Measurements from ENCODE around the gene SHANK1. TPM values are rescaled to one million over a fixed set of nuclear protein-coding genes. Genes with fewer than 3 reads are reported as not detected.

The SHANK1 gene
- total RNA-seq, 1 experiment from 2014 or later = 0.47 TPM

DNA sequence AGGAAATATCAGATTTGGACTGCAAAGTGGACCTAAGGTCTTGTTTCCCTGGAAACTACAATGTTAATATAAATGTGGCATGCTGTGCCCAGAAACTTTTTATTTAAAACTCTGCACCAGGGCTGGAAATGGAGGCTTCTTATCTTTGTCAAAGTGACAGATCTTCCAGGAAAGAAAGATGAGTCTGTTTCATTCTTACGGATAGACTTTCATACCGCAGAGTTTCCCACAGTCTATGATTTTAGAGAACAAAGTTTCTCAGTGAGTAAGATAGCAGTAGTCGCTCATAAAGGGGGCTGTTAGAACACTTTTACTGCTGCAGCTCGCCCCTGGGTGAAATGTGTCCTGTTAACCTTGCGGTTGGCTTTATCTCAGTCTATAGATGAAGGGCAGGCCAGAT is 10.3 kb upstream of the SHANK1 start:
- Histone ChIP-seq H3K27ac (ENCODE audit: low read length) (no peak overlapping the region), H3K4me2 (ENCODE audit: low read length) (no peak overlapping the region), H3K9ac (ENCODE audit: low read length) (no peak overlapping the region), H3K36me3 (ENCODE audit: low read depth, low read length) (no peaks in the 10 kb centered on the region), H3K9me3 (ENCODE audit: low read length) (no peaks in the 10 kb centered on the region), H3K79me2 (ENCODE audit: low read length) (peaks cover 11% of the 10 kb centered on the region), H3K4me3 (ENCODE audit: low read length) (no peak overlapping the region), H3K4me1 (ENCODE audit: insufficient read depth, low read length) (peaks cover 9% of the 10 kb centered on the region), H3K9me2 (replicated peaks; ENCODE audit: low read length) (no peaks in the 10 kb centered on the region), H2AFZ (ENCODE audit: low read length) (no peak overlapping the region), H4K20me1 (ENCODE audit: low read length) (no peaks in the 10 kb centered on the region), H3K27me3 (ENCODE audit: low read length) (peaks cover 24% of the 10 kb centered on the region), H3F3A (ENCODE audit: low read length, unreplicated experiment) (no peaks in the 10 kb centered on the region)
- no peak for ATAC-seq
- POLR2A ChIA-PET (ENCODE audit: unreplicated experiment) = interaction anchor here (0.7 kb wide), 1 partner anchor 56 kb away, joined by 7 read pairs; no protein-coding TSS in a partner anchor
- no TSS peak for BruUV-seq (replicated peaks)
- DNase-seq = no peak
- TF ChIP-seq EZH2 (IDR thresholded peaks at IDR 0.05; ENCODE audit: low read length, unreplicated experiment) (no peak), CTCF (conservative IDR thresholded peaks at IDR 0.05; ENCODE audit: low read depth, low read length) (no peak), EZH2phosphoT487 (IDR thresholded peaks at IDR 0.05; ENCODE audit: borderline replicate concordance, low read length) (no peak)
- intact Hi-C loops (cut with micrococcal nuclease) = no loop called here
- CTCF ChIA-PET = interaction anchor here (0.5 to 0.6 kb wide), 2 partner anchors 24 to 54 kb away, joined by 3 to 5 read pairs; no protein-coding TSS in a partner anchor

DNA sequence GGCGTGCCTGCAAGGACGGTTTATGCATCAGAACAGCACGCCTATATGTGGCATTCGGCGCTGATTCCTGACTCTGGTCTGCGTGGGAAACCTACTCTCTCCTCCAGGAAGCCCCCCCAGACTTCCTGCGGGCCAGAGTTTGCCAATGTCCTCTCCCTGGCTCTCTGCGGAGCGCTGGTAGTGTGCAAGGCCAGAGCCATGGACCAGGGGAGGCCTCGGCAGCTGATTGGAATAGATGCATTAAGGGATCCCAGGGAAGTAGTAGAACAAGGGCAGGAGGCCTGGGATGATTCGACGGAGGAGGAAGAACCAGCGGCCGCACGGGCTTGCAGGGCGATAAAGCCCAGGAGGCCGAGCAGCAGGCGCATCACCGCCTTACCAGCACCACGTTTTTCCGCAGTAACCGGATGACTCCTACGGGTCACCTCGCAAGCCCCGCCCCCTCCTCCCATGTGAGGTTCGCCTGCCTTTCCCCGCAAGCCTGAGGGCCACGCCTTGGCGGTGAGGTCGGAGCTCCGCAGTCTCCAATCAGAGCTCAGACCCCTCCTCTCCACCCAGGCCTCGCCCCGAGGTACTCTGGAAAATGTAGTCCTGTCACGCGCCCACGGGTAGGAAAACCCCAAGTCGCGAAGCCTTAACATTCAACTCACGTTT is 8.6 kb upstream of the SHANK1 start:
- ChIA-PET POLR2A (ENCODE audit: unreplicated experiment) (no interaction called here), CTCF (no interaction called here)
- no peak overlapping the region for H3K9ac ChIP-seq (ENCODE audit: low read length)
- no peak for TF ChIP-seq EZH2phosphoT487 (IDR thresholded peaks at IDR 0.05; ENCODE audit: borderline replicate concordance, low read length)
- TF ChIP-seq EZH2 (IDR thresholded peaks at IDR 0.05; ENCODE audit: low read length, unreplicated experiment) = no peak
- no peak for TF ChIP-seq CTCF (conservative IDR thresholded peaks at IDR 0.05; ENCODE audit: low read depth, low read length)
- H2AFZ ChIP-seq (ENCODE audit: low read length) = no peak overlapping the region
- no peak overlapping the region for H3K4me2 ChIP-seq (ENCODE audit: low read length)
- DNase-seq (no peak), ATAC-seq (no peak)
- H3K9me3 ChIP-seq (ENCODE audit: low read length) = no peaks in the 10 kb centered on the region
- intact Hi-C loops (cut with micrococcal nuclease) = no loop called here
- peaks cover 9% of the 10 kb centered on the region; the same call in 1 of the 2 replicates for H3K27me3 ChIP-seq (ENCODE audit: low read length)
- H4K20me1 ChIP-seq (ENCODE audit: low read length) = no peaks in the 10 kb centered on the region
- peaks cover 13% of the 10 kb centered on the region for H3K4me1 ChIP-seq (ENCODE audit: insufficient read depth, low read length)
- H3K27ac ChIP-seq (ENCODE audit: low read length) = no peak overlapping the region
- H3K4me3 ChIP-seq (ENCODE audit: low read length) = no peak overlapping the region
- H3K9me2 ChIP-seq (replicated peaks; ENCODE audit: low read length) = no peaks in the 10 kb centered on the region
- no peaks in the 10 kb centered on the region for H3F3A ChIP-seq (ENCODE audit: low read length, unreplicated experiment)
- peaks cover 11% of the 10 kb centered on the region for H3K79me2 ChIP-seq (ENCODE audit: low read length)
- BruUV-seq (replicated peaks) = no TSS peak
- no peaks in the 10 kb centered on the region for H3K36me3 ChIP-seq (ENCODE audit: low read depth, low read length)

DNA sequence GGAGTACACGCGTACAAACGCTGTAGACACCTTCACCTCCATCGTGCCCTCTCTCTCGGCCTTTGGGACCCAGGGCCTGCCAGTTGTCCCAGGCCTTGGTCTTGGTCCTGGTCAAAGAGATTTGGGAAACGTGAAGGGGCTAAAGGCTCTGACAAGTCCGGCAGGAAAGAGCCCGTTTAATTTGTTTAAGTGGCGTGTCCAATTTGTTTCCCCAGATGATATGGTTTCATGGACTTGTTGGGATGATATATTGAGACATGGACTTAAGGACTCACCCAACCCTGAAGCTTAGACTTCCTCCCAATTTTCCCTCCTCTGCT is 6.3 kb upstream of the SHANK1 start:
- H3K27ac ChIP-seq (ENCODE audit: low read length) = no peak overlapping the region
- H3K9me3 ChIP-seq (ENCODE audit: low read length) = no peaks in the 10 kb centered on the region
- no peaks in the 10 kb centered on the region for H3K9me2 ChIP-seq (replicated peaks; ENCODE audit: low read length)
- H3K79me2 ChIP-seq (ENCODE audit: low read length) = peaks cover 11% of the 10 kb centered on the region
- peaks cover 13% of the 10 kb centered on the region for H3K4me1 ChIP-seq (ENCODE audit: insufficient read depth, low read length)
- ATAC-seq (no peak), DNase-seq (no peak)
- no peaks in the 10 kb centered on the region for H3K36me3 ChIP-seq (ENCODE audit: low read depth, low read length)
- H3K4me2 ChIP-seq (ENCODE audit: low read length) = peak overlapping the region; percentile 96
- peak overlapping the region; percentile 87 for H3K9ac ChIP-seq (ENCODE audit: low read length)
- ChIA-PET POLR2A (ENCODE audit: unreplicated experiment) (no interaction called here), CTCF (interaction anchor here (0.6 kb wide), 1 partner anchor 188 kb away, joined by 3 read pairs; no protein-coding TSS in a partner anchor)
- TSS peak; percentile 65 for BruUV-seq (replicated peaks)
- no peaks in the 10 kb centered on the region for H3F3A ChIP-seq (ENCODE audit: low read length, unreplicated experiment)
- H4K20me1 ChIP-seq (ENCODE audit: low read length) = no peaks in the 10 kb centered on the region
- intact Hi-C loops (cut with micrococcal nuclease) = no loop called here
- TF ChIP-seq EZH2phosphoT487 (IDR thresholded peaks at IDR 0.05; ENCODE audit: borderline replicate concordance, low read length) (no peak), CTCF (conservative IDR thresholded peaks at IDR 0.05; ENCODE audit: low read depth, low read length) (no peak), EZH2 (IDR thresholded peaks at IDR 0.05; ENCODE audit: low read length, unreplicated experiment) (no peak)
- peak overlapping the region; percentile 75 for H3K4me3 ChIP-seq (ENCODE audit: low read length)
- no peaks in the 10 kb centered on the region for H3K27me3 ChIP-seq (ENCODE audit: low read length)
- 0 out of 2 replicates have a peak overlapping the region, but pooled peaks have one; percentile 80 for H2AFZ ChIP-seq (ENCODE audit: low read length)
